ENCODE data around the gene CERS6. TPM values are rescaled to one million over a fixed set of nuclear protein-coding genes. Genes with fewer than 3 reads are reported as not detected.

CERS6 gene
- total RNA-seq, 1 experiment from 2014 or later = 17.3 TPM

DNA sequence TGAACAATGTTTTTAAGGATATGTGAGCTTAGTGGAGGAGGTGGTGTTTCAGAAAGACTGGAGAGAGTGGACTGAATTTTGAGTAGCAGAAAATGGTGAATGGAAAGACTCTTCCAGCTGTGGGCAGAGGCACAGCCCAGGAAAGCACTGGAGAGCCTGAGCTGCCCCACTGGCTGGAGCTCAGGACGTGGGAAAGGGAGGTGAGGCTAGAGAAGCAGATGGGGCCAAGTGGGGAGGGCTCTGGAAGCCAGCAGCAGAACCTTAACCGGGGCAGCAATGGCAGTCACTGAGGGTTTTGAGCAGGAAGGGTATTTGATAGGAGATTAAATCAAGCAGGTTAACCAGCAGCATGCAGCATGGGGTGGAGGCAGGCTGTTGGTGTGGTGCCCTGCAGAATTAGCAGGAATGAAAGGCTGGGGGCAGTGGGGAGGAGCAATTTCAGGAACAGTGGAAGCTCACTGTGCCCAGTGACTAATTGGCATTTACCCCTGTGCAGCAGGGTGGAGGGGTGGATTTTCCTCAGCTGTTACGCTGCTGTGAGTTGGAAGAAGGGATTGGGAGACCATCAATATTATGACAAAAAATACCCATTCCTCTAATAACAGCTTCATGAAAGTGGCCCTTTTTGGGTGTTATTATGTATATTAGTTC is 136.2 kb downstream of the CERS6 start (continued):
- TF ChIP-seq, protein P1, sequence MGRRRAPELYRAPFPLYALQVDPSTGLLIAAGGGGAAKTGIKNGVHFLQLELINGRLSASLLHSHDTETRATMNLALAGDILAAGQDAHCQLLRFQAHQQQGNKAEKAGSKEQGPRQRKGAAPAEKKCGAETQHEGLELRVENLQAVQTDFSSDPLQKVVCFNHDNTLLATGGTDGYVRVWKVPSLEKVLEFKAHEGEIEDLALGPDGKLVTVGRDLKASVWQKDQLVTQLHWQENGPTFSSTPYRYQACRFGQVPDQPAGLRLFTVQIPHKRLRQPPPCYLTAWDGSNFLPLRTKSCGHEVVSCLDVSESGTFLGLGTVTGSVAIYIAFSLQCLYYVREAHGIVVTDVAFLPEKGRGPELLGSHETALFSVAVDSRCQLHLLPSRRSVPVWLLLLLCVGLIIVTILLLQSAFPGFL (CRISPR knock-in tag; IDR thresholded peaks at IDR 0.05; ENCODE audit: borderline replicate concordance) = no peak
- TF ChIP-seq, protein P2, sequence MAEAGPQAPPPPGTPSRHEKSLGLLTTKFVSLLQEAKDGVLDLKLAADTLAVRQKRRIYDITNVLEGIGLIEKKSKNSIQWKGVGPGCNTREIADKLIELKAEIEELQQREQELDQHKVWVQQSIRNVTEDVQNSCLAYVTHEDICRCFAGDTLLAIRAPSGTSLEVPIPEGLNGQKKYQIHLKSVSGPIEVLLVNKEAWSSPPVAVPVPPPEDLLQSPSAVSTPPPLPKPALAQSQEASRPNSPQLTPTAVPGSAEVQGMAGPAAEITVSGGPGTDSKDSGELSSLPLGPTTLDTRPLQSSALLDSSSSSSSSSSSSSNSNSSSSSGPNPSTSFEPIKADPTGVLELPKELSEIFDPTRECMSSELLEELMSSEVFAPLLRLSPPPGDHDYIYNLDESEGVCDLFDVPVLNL (CRISPR knock-in tag; IDR thresholded peaks at IDR 0.05; ENCODE audit: borderline replicate concordance, low read depth) = no peak
- no peak for TF ChIP-seq MYBL2 (CRISPR knock-in tag; IDR thresholded peaks at IDR 0.05)
- TF ChIP-seq OVOL2 (CRISPR knock-in tag; IDR thresholded peaks at IDR 0.05; ENCODE audit: borderline replicate concordance) = no peak
- no peak for TF ChIP-seq ZNF671 (CRISPR knock-in tag; IDR thresholded peaks at IDR 0.05)

DNA sequence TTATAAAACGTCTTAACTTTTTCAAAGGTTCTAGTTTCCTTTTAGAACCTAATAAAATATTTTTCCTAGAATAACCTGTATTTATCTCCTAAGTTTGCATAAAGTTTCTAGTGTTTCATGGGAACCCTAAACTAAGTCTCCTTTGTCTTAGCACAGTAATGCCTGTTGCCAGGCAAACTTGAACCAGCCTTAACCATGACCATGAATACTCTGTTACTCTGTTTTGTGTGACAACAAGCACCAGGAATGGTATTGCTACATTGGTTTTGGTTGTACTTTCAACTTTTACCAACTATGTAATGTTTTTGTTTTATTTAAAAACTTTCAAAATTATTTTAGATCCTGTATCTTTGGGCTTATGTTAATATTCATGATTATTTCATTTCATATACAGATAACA is 137.6 kb downstream of the CERS6 start:
- ATAC-seq (no peak), DNase-seq (ENCODE audit: low spot score) (no peak)
- Mint-ChIP-seq H3K4me1 (peaks cover 48% of the 10 kb centered on the region), H3K27me3 (ENCODE audit: low read depth) (no peaks in the 10 kb centered on the region), H3K36me3 (no peaks in the 10 kb centered on the region), H3K27ac (no peak overlapping the region), H3K9me3 (no peaks in the 10 kb centered on the region), H3K4me3 (no peak overlapping the region)
- TF ChIP-seq NFATC4 (CRISPR knock-in tag; IDR thresholded peaks at IDR 0.05) = no peak
- TF ChIP-seq ZNF396 (CRISPR knock-in tag; IDR thresholded peaks at IDR 0.05; ENCODE audit: borderline replicate concordance) = no peak
- TF ChIP-seq TCF7 (CRISPR knock-in tag; IDR thresholded peaks at IDR 0.05; ENCODE audit: low read depth) = no peak
- TF ChIP-seq, protein P3, sequence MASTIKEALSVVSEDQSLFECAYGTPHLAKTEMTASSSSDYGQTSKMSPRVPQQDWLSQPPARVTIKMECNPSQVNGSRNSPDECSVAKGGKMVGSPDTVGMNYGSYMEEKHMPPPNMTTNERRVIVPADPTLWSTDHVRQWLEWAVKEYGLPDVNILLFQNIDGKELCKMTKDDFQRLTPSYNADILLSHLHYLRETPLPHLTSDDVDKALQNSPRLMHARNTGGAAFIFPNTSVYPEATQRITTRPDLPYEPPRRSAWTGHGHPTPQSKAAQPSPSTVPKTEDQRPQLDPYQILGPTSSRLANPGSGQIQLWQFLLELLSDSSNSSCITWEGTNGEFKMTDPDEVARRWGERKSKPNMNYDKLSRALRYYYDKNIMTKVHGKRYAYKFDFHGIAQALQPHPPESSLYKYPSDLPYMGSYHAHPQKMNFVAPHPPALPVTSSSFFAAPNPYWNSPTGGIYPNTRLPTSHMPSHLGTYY (CRISPR knock-in tag; IDR thresholded peaks at IDR 0.05) = no peak
- TF ChIP-seq, protein P4, sequence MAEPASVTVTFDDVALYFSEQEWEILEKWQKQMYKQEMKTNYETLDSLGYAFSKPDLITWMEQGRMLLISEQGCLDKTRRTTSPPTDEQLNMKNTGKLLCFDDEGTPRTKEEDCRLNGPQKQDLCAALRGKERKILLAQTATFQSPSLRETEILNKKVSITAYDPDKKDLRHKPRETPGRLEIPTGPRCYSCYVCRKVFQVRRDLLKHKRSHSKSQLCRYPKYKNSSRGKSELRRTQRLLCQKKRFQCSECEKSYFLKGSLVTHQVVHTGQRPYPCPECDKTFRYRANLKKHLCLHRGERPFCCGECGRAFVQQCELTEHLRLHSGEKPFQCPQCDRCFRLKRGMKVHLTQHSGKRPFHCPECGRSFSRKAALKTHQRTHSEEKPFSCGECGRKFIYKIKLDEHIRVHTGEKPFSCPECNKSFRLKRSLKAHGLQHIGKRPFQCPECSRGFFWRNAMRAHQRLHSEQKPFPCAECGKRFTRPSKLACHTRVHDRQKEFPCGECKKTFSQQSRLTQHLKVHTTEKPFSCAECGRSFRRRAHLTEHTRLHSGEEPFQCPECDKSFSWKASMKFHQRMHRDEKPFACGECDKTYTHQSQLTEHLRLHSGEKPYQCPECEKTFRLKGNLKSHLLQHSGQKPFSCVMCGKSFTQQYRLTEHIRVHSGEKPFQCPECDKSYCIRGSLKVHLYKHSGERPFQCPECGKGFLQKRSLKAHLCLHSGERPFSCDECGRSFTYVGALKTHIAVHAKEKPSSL (CRISPR knock-in tag; conservative IDR thresholded peaks at IDR 0.05) = no peak
- TF ChIP-seq, protein P5, sequence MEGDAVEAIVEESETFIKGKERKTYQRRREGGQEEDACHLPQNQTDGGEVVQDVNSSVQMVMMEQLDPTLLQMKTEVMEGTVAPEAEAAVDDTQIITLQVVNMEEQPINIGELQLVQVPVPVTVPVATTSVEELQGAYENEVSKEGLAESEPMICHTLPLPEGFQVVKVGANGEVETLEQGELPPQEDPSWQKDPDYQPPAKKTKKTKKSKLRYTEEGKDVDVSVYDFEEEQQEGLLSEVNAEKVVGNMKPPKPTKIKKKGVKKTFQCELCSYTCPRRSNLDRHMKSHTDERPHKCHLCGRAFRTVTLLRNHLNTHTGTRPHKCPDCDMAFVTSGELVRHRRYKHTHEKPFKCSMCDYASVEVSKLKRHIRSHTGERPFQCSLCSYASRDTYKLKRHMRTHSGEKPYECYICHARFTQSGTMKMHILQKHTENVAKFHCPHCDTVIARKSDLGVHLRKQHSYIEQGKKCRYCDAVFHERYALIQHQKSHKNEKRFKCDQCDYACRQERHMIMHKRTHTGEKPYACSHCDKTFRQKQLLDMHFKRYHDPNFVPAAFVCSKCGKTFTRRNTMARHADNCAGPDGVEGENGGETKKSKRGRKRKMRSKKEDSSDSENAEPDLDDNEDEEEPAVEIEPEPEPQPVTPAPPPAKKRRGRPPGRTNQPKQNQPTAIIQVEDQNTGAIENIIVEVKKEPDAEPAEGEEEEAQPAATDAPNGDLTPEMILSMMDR (IDR thresholded peaks at IDR 0.05) = no peak
- no peak for TF ChIP-seq ZNF121 (CRISPR knock-in tag; IDR thresholded peaks at IDR 0.05)
- TF ChIP-seq JUN (CRISPR knock-in tag; IDR thresholded peaks at IDR 0.05) = no peak
- no peak for TF ChIP-seq TP53 (CRISPR knock-in tag; IDR thresholded peaks at IDR 0.05)
- TF ChIP-seq, protein P2 (CRISPR knock-in tag; IDR thresholded peaks at IDR 0.05; ENCODE audit: borderline replicate concordance, low read depth) = no peak
- TF ChIP-seq, protein P6, sequence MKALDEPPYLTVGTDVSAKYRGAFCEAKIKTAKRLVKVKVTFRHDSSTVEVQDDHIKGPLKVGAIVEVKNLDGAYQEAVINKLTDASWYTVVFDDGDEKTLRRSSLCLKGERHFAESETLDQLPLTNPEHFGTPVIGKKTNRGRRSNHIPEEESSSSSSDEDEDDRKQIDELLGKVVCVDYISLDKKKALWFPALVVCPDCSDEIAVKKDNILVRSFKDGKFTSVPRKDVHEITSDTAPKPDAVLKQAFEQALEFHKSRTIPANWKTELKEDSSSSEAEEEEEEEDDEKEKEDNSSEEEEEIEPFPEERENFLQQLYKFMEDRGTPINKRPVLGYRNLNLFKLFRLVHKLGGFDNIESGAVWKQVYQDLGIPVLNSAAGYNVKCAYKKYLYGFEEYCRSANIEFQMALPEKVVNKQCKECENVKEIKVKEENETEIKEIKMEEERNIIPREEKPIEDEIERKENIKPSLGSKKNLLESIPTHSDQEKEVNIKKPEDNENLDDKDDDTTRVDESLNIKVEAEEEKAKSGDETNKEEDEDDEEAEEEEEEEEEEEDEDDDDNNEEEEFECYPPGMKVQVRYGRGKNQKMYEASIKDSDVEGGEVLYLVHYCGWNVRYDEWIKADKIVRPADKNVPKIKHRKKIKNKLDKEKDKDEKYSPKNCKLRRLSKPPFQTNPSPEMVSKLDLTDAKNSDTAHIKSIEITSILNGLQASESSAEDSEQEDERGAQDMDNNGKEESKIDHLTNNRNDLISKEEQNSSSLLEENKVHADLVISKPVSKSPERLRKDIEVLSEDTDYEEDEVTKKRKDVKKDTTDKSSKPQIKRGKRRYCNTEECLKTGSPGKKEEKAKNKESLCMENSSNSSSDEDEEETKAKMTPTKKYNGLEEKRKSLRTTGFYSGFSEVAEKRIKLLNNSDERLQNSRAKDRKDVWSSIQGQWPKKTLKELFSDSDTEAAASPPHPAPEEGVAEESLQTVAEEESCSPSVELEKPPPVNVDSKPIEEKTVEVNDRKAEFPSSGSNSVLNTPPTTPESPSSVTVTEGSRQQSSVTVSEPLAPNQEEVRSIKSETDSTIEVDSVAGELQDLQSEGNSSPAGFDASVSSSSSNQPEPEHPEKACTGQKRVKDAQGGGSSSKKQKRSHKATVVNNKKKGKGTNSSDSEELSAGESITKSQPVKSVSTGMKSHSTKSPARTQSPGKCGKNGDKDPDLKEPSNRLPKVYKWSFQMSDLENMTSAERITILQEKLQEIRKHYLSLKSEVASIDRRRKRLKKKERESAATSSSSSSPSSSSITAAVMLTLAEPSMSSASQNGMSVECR (CRISPR knock-in tag; IDR thresholded peaks at IDR 0.05; ENCODE audit: borderline replicate concordance) = no peak
- TF ChIP-seq, protein P7, sequence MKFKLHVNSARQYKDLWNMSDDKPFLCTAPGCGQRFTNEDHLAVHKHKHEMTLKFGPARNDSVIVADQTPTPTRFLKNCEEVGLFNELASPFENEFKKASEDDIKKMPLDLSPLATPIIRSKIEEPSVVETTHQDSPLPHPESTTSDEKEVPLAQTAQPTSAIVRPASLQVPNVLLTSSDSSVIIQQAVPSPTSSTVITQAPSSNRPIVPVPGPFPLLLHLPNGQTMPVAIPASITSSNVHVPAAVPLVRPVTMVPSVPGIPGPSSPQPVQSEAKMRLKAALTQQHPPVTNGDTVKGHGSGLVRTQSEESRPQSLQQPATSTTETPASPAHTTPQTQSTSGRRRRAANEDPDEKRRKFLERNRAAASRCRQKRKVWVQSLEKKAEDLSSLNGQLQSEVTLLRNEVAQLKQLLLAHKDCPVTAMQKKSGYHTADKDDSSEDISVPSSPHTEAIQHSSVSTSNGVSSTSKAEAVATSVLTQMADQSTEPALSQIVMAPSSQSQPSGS (CRISPR knock-in tag; IDR thresholded peaks at IDR 0.05; ENCODE audit: borderline replicate concordance, low read depth) = no peak
- CTCF ChIA-PET = no interaction called here
- POLR2A ChIA-PET = no interaction called here

All from WTC11 (cell line).